Erythroblast (primary cell): Measurements from ENCODE around the gene TBCD.

ENCODE experiments used
- GATA1 ChIP-seq: IDR thresholded peaks from 2 replicates; pipeline ENCODE4 v1.6.1; 2011; ENCODE audit warnings: low read depth, mild to moderate bottlenecking, control low read depth, low read length, moderate library complexity
- POLR2A ChIP-seq: IDR thresholded peaks from 2 replicates; pipeline ENCODE4 v1.6.1; 2011; ENCODE audit warnings: mild to moderate bottlenecking, low read length

DNA sequence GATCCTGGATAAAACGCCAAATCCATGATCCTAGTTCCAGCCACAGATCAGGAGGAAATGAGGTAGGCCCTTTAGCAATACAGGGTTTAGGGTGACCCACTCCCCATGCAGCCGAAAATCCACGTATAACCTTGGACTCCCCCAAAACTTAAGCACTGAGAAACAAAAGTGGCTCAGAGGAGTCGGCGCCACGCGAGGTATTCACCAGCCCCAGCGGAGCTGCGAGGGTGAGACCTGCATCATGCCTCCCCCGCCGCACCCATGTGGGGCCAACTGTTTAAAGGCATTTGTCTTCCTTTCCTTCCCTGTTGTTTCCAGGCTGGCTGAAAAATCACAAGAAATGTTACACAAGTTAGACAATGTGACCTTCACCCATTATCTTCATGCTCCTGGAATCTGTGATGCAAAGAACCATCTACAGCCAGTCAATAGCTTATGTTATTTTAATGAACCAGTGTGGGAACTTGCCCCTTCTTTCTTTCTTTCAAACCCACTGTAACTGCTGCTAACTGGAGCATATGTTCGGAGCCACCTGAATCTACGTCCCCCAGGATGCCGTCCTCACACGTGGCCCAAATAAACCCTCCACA is 229.4 kb downstream of the TBCD start:
- TF ChIP-seq POLR2A (no peak), GATA1 (no peak)
